Subcutaneous adipose tissue (tissue), 4 donors: ENCODE measurements around the gene ABCB11. TPM values are rescaled to one million over a fixed set of nuclear protein-coding genes. Genes with fewer than 3 reads are reported as not detected.

ENCODE experiments used
- total RNA-seq, 4 donors: library from RNA; depleted of rRNA; stranded (reverse); fragments of >200 nt; gene quantifications; one replicate each; pipeline ENCODE4 v1.1.0, GENCODE V29; 2016
- TF ChIP-seq, protein P1 (sequence below): fragments of 450-650 bp; IDR thresholded peaks from one replicate; pipeline ENCODE4 v1.5.1; 2016; ENCODE audit warnings: low read depth, mild to moderate bottlenecking, control low read depth, antibody characterized with exemption, moderate library complexity

The ABCB11 gene
- total RNA-seq, 4 donors from 2014 or later = 4.6 to 89.1 (median 13.1) TPM

DNA sequence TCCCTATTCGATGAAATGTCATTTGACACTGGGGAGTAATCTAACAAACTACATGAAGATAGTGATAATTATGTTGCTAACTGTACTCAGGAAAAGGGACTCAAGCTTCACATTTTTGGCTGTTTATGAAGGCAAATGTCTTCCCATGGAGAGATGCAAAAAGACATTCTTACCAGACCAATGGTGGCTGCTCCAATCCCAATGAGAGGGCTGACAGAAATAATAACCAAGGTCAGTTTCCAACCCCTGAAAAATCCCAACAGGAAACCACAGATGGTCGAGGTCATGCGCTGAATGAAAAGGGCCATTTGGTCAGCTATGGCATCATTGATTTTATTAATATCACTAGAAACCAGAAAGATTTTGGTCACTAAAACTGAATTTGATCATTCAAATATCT lies 37.6 kb downstream of the ABCB11 start:
- TF ChIP-seq, protein P1, sequence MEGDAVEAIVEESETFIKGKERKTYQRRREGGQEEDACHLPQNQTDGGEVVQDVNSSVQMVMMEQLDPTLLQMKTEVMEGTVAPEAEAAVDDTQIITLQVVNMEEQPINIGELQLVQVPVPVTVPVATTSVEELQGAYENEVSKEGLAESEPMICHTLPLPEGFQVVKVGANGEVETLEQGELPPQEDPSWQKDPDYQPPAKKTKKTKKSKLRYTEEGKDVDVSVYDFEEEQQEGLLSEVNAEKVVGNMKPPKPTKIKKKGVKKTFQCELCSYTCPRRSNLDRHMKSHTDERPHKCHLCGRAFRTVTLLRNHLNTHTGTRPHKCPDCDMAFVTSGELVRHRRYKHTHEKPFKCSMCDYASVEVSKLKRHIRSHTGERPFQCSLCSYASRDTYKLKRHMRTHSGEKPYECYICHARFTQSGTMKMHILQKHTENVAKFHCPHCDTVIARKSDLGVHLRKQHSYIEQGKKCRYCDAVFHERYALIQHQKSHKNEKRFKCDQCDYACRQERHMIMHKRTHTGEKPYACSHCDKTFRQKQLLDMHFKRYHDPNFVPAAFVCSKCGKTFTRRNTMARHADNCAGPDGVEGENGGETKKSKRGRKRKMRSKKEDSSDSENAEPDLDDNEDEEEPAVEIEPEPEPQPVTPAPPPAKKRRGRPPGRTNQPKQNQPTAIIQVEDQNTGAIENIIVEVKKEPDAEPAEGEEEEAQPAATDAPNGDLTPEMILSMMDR = no peak

DNA sequence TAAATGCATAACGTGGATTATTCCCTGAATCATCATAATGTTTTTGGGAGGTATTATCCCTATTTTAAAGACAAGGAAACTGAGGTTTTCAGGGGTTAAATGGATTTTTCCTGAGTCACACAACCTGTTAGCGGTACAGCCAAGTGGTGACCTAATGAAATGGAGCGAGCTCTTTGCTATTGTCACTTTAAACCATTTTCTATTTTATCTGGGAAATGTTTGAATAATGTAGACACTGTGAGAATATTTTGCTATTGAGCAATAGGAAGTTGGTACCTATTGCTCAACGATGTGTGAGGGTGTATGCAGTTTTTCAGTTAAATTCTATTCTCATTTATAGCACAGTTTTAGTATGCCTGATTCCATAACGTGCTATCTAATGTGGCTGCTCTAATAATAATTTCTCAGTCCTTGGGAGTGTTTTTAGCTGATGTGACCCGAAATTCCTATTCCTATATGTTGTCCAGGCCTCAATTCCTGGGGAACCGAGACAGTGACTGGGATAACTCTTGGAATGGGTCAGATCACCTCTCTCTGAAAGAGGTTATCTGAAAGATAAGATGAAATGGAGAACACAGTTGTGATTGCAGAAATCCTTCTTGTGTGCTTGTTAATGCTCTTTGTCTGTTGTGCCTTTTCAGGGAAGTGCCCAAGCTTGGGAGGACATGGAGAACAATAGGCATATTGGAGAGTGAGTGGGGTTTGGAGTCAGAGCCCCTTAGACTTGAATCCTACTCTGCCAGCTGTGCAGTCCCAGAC lies 38.4 kb downstream of the ABCB11 start:
- TF ChIP-seq, protein P1 = no peak

DNA sequence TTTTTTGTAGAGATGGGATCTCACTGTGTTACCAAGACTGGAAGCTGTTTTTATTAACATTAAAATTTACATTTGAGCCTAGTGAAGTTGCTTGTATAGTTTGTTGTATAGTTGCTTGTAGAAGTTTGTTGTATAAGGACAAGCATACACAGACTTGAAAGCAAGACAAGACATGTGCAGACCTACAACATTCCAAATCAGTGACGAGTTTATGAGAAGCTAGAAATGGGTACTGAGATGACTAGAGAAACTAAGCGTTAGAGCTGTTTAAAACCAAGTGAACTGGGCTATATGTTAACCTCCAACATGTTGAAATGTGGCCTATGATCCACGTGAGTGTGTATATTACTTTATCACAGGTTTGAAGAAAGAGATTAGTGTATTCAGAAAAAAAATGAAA lies 39.1 kb downstream of the ABCB11 start:
- TF ChIP-seq, protein P1 = no peak

DNA sequence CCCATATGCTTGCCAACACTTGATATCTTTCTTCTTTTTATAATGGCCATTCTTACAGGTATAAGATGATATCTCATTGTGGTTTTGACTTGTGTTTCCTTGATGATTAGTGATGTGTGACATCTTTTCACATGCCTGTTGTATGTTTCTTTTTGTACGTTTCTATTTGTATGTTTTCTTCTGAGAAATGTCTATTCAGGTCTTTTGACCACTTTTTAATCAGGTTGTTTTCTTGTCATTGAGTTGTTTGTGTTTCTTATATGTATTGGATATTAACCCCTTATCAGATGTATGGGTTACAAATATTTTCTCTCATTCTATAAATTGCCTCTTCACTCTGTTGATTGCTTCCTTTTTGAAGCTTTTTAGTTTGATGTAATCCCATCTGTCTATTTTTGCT lies 42.4 kb downstream of the ABCB11 start:
- TF ChIP-seq, protein P1 = no peak

DNA sequence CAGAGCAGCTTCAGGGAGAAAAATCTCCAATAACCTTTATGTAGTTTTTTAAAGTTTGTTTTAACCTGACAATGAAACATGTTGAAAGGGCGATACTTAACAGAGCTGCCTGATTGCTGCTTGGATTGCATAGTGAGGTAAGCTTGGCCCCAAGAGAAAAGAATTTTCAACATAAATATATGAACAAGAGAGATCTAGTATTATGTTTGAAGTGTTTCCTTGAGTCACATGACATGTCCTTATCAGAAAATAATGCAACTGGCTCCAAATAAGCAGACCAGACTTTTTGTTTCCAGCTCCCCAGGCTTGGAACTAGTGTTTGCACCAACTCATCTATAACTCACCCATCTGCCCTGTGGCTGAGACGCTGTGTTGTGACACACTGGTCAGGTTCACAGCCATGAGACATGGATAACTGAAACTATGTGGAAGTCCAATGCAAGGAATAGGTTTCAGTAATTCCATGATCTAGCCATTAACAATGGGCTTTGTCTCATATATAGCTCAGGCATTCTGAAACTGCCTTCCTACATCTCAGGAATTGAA lies 44.7 kb downstream of the ABCB11 start:
- TF ChIP-seq, protein P1 = no peak

DNA sequence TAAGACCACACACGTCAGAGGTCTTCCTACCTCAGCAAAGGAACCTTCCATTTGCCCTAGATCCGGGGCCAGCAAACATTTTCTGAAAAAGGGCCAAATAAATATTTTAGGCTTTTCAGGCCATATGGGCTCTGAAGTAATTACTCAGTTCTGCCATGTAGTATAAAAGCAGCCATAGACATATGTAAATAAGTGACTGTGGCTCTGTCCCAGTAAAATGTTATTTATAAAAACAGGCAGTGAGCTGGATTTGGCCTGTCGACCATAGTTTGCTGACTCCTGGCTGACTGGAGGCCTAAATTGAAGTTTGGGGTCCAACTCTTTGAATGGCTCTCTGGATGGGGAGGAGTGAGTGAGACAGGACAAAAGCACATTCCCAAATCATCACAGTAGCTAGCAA lies 49.5 kb downstream of the ABCB11 start:
- TF ChIP-seq, protein P1 = no peak

DNA sequence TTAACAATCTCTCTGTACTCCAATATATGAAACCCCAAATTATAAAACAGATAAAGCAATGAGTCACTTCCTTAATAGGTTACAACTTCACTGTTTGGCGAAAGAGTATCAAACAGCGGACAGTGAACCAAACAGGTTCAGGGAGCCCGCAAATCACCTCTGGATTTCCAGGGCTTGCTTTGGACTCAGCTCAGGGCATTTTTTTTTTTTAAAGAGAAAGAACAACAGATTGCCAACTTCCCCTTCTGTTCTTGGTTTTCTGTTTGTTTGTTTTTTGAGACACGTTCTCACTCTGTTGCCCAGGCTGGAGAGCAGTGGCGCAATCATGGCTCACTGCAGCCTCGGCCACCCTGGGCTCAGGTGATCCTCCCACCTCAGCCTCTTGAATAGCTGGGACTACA lies 52.7 kb downstream of the ABCB11 start:
- TF ChIP-seq, protein P1 = no peak
